HEK293 (cell line): ENCODE results near the gene MAPT.

Experiments used
- CTCF ChIA-PET: fragments of 350-600 bp; formaldehyde crosslinking; extraction: SDS; loops from one replicate; lab custom pipeline; 2021; ENCODE audit warnings: antibody characterized with exemption; lab: Yijun Ruan, JAX
- POLR2A ChIA-PET: fragments of 300-600 bp; formaldehyde crosslinking; extraction: SDS; loops from one replicate; lab custom pipeline; 2020; ENCODE audit warnings: antibody characterized with exemption, inconsistent platforms; lab: Yijun Ruan, JAX
- H3K27ac ChIP-seq: fragments of 200-500 bp; sonication (Bioruptor generic); 2 replicates; pipeline ENCODE4 v1.5.1; 2014; ENCODE audit warnings: low read depth, low read length, control low read depth, inconsistent platforms; ENCODE audit errors: extremely low read depth
- H3K36me3 ChIP-seq, 2 experiments: fragments of 200-500 bp in 1 of 2; sonication (Bioruptor generic) in 1 of 2; 1 replicate in 1 of 2; 2 replicates in 1 of 2; pipeline ENCODE4 v1.5.1; 2014 to 2017; ENCODE audit warnings: inconsistent platforms in 2 of 2, low read length in 2 of 2; ENCODE audit not compliant: control insufficient read depth in 2 of 2, insufficient read depth in 1 of 2
- H3K4me1 ChIP-seq: fragments of 200-500 bp; sonication (Bioruptor generic); 2 replicates; pipeline ENCODE4 v1.5.1; 2014; ENCODE audit warnings: mild to moderate bottlenecking, low read length, inconsistent platforms; ENCODE audit not compliant: control insufficient read depth, insufficient read depth
- H3K4me3 ChIP-seq: 2 replicates; pipeline ENCODE4 v1.5.1; 2011; ENCODE audit warnings: low read depth, mild to moderate bottlenecking, control low read depth, low read length, moderate library complexity
- H3K9me3 ChIP-seq: fragments of 200-500 bp; sonication (Bioruptor generic); 2 replicates; pipeline ENCODE4 v1.5.1; 2014; ENCODE audit warnings: low read depth, low read length, inconsistent platforms; ENCODE audit not compliant: control insufficient read depth, insufficient read depth
- HOXA7 ChIP-seq: sonication (generic); formaldehyde crosslinking; IDR thresholded peaks from 2 replicates; pipeline ENCODE4 v1.8.1; 2022; ENCODE audit warnings: missing genetic modification reagents, borderline replicate concordance
- PBX3 ChIP-seq: sonication (generic); formaldehyde crosslinking; IDR thresholded peaks from 2 replicates; pipeline ENCODE4 v1.8.1; 2022; ENCODE audit warnings: mild to moderate bottlenecking, moderate library complexity, missing genetic modification reagents
- SP3 ChIP-seq: fragments of 450-650 bp; formaldehyde crosslinking; IDR thresholded peaks from 2 replicates; pipeline ENCODE4 v1.5.1; 2016; ENCODE audit warnings: missing biosample characterization, missing genetic modification characterization
- ZBTB6 ChIP-seq: fragments of 450-650 bp; formaldehyde crosslinking; IDR thresholded peaks from 2 replicates; pipeline ENCODE4 v1.5.1; 2017; ENCODE audit warnings: missing biosample characterization, missing genetic modification characterization
- ZFHX2 ChIP-seq: fragments of 450-650 bp; formaldehyde crosslinking; conservative IDR thresholded peaks from 2 replicates; pipeline ENCODE4 v1.5.1; 2016; ENCODE audit warnings: missing biosample characterization, missing genetic modification characterization
- ZFP37 ChIP-seq: fragments of 450-650 bp; formaldehyde crosslinking; IDR thresholded peaks from 2 replicates; pipeline ENCODE4 v1.5.1; 2016; ENCODE audit warnings: missing biosample characterization, missing genetic modification characterization
- ZNF112 ChIP-seq: fragments of 450-650 bp; formaldehyde crosslinking; IDR thresholded peaks from 2 replicates; pipeline ENCODE4 v1.5.0; 2017; ENCODE audit warnings: missing biosample characterization, missing genetic modification characterization
- ZNF121 ChIP-seq: fragments of 450-650 bp; formaldehyde crosslinking; IDR thresholded peaks from 2 replicates; pipeline ENCODE4 v1.5.1; 2016; ENCODE audit warnings: missing biosample characterization, missing genetic modification characterization
- ZNF140 ChIP-seq: fragments of 450-650 bp; formaldehyde crosslinking; IDR thresholded peaks from 2 replicates; pipeline ENCODE4 v1.5.1; 2016; ENCODE audit warnings: missing biosample characterization, missing genetic modification characterization
- ZNF26 ChIP-seq: fragments of 450-650 bp; formaldehyde crosslinking; IDR thresholded peaks from 2 replicates; pipeline ENCODE4 v1.5.1; 2016; ENCODE audit warnings: missing biosample characterization, missing genetic modification characterization
- ZNF302 ChIP-seq: fragments of 450-650 bp; formaldehyde crosslinking; IDR thresholded peaks from 2 replicates; pipeline ENCODE4 v1.5.1; 2016; ENCODE audit warnings: missing biosample characterization, missing genetic modification characterization, low read depth
- ZNF311 ChIP-seq: fragments of 450-650 bp; formaldehyde crosslinking; IDR thresholded peaks from 2 replicates; pipeline ENCODE4 v1.5.1; 2017; ENCODE audit warnings: missing biosample characterization, missing genetic modification characterization, borderline replicate concordance
- ZNF423 ChIP-seq: fragments of 450-650 bp; formaldehyde crosslinking; IDR thresholded peaks from 2 replicates; pipeline ENCODE4 v1.5.1; 2016; ENCODE audit warnings: missing biosample characterization, missing genetic modification characterization
- ZNF48 ChIP-seq: fragments of 450-650 bp; formaldehyde crosslinking; IDR thresholded peaks from 2 replicates; pipeline ENCODE4 v1.5.1; 2016; ENCODE audit warnings: missing biosample characterization, missing genetic modification characterization
- ZNF488 ChIP-seq: fragments of 450-650 bp; formaldehyde crosslinking; IDR thresholded peaks from 2 replicates; pipeline ENCODE4 v1.5.1; 2016; ENCODE audit warnings: missing biosample characterization, missing genetic modification characterization
- ZNF501 ChIP-seq: fragments of 450-650 bp; formaldehyde crosslinking; IDR thresholded peaks from 2 replicates; pipeline ENCODE4 v1.5.1; 2016; ENCODE audit warnings: missing biosample characterization, missing genetic modification characterization
- ZNF529 ChIP-seq: fragments of 450-650 bp; formaldehyde crosslinking; IDR thresholded peaks from 2 replicates; pipeline ENCODE4 v1.5.1; 2017; ENCODE audit warnings: missing genetic modification characterization, missing biosample characterization; ENCODE audit not compliant: insufficient replicate concordance
- ZNF544 ChIP-seq: fragments of 450-650 bp; formaldehyde crosslinking; IDR thresholded peaks from 2 replicates; pipeline ENCODE4 v1.5.0; 2017; ENCODE audit warnings: missing biosample characterization, missing genetic modification characterization
- ZNF555 ChIP-seq: fragments of 450-650 bp; formaldehyde crosslinking; conservative IDR thresholded peaks from 2 replicates; pipeline ENCODE4 v1.5.1; 2017; ENCODE audit warnings: missing biosample characterization, mild to moderate bottlenecking, missing genetic modification characterization, inconsistent platforms
- TF ChIP-seq, protein P1 (sequence below): fragments of 450-650 bp; formaldehyde crosslinking; conservative IDR thresholded peaks from 2 replicates; pipeline ENCODE4 v1.5.1; 2016; ENCODE audit warnings: low read depth, missing biosample characterization, missing genetic modification characterization
- TF ChIP-seq, protein P2 (sequence below): fragments of 450-650 bp; formaldehyde crosslinking; IDR thresholded peaks from 2 replicates; pipeline ENCODE4 v1.5.1; 2016; ENCODE audit warnings: missing biosample characterization, missing genetic modification characterization

Gene MAPT

GRCh38 chr17:45966606-45967280, 72.4 kb downstream of the MAPT start (continued):
- TF ChIP-seq, protein P1, sequence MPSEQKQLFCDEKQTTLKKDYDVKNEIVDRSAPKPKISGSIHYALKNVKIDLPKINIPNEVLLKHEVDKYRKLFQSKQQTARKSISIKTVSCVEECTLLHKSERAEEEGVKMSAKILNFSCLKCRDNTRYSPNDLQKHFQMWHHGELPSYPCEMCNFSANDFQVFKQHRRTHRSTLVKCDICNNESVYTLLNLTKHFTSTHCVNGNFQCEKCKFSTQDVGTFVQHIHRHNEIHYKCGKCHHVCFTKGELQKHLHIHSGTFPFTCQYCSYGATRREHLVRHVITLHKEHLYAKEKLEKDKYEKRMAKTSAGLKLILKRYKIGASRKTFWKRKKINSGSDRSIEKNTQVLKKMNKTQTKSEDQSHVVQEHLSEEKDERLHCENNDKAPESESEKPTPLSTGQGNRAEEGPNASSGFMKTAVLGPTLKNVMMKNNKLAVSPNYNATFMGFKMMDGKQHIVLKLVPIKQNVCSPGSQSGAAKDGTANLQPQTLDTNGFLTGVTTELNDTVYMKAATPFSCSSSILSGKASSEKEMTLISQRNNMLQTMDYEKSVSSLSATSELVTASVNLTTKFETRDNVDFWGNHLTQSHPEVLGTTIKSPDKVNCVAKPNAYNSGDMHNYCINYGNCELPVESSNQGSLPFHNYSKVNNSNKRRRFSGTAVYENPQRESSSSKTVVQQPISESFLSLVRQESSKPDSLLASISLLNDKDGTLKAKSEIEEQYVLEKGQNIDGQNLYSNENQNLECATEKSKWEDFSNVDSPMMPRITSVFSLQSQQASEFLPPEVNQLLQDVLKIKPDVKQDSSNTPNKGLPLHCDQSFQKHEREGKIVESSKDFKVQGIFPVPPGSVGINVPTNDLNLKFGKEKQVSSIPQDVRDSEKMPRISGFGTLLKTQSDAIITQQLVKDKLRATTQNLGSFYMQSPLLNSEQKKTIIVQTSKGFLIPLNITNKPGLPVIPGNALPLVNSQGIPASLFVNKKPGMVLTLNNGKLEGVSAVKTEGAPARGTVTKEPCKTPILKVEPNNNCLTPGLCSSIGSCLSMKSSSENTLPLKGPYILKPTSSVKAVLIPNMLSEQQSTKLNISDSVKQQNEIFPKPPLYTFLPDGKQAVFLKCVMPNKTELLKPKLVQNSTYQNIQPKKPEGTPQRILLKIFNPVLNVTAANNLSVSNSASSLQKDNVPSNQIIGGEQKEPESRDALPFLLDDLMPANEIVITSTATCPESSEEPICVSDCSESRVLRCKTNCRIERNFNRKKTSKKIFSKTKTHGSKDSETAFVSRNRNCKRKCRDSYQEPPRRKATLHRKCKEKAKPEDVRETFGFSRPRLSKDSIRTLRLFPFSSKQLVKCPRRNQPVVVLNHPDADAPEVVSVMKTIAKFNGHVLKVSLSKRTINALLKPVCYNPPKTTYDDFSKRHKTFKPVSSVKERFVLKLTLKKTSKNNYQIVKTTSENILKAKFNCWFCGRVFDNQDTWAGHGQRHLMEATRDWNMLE, result no peak
- TF ChIP-seq ZNF302 (tag by site-specific recombination) (no peak), ZNF48 (no peak), ZNF488 (tag by site-specific recombination) (no peak), ZFHX2 (tag by site-specific recombination) (no peak), ZNF501 (no peak), ZNF423 (no peak)
- TF ChIP-seq, protein P2, sequence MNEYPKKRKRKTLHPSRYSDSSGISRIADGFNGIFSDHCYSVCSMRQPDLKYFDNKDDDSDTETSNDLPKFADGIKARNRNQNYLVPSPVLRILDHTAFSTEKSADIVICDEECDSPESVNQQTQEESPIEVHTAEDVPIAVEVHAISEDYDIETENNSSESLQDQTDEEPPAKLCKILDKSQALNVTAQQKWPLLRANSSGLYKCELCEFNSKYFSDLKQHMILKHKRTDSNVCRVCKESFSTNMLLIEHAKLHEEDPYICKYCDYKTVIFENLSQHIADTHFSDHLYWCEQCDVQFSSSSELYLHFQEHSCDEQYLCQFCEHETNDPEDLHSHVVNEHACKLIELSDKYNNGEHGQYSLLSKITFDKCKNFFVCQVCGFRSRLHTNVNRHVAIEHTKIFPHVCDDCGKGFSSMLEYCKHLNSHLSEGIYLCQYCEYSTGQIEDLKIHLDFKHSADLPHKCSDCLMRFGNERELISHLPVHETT (tag by site-specific recombination), result no peak

DNA sequence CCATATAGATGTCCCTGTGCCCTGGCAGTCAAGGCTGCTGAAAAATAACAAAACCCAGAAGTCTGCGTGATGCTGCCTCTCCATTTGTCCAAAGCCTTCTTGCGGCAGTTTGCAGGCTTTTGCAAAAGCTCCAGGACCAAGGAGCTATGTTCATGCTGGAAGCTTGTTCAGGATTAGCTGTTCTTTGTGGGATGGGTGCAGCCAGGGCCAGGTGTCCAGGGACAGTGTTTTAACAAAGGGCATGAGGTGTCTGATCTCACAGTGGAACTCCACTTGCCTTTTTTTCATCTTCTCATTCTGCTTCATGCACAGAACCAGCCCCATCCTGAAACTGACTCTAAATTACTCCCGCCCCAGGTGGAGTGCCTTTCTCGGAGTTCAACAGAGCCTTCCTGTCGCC, 73.0 kb downstream of the MAPT start:
- CTCF ChIA-PET, result interaction anchor here (1.1 to 1.6 kb wide), 2 partner anchors 18 to 19 kb away, joined by 3 to 8 read pairs; no protein-coding TSS in a partner anchor
- Histone ChIP-seq H3K27ac (no peak overlapping the region), H3K4me3 (no peak overlapping the region), H3K36me3 (no peaks in the 10 kb centered on the region), H3K4me1 (no peaks in the 10 kb centered on the region; the same call in 1 of the 2 replicates), H3K9me3 (no peaks in the 10 kb centered on the region)
- POLR2A ChIA-PET, result no interaction called here
- TF ChIP-seq ZNF121 (tag by site-specific recombination) (no peak), ZNF26 (tag by site-specific recombination) (no peak), HOXA7 (CRISPR knock-in tag) (no peak), PBX3 (CRISPR knock-in tag) (no peak), ZNF311 (tag by site-specific recombination) (no peak), ZNF140 (tag by site-specific recombination) (no peak), SP3 (tag by site-specific recombination) (no peak), ZNF555 (tag by site-specific recombination) (no peak), ZNF544 (no peak), ZFP37 (tag by site-specific recombination) (no peak), ZNF423 (no peak), ZBTB6 (tag by site-specific recombination) (no peak), ZNF112 (tag by site-specific recombination) (no peak), ZNF529 (tag by site-specific recombination) (no peak)
